ENCODE results near the gene WBP11. TPM values are rescaled to one million over a fixed set of nuclear protein-coding genes. Genes with fewer than 3 reads are reported as not detected.
A peak's percentile ranks its signal among the peaks of the same experiment; 100 is the strongest.

The WBP11 gene
- total RNA-seq, 1 donor from 2014 or later, result 117 TPM

- H3K9me3 Mint-ChIP-seq (ENCODE audit: low read depth), result no peaks in the 10 kb centered on the region
- H3K4me1 Mint-ChIP-seq (ENCODE audit: low read depth), result peaks cover 42% of the 10 kb centered on the region
- no peak for DNase-seq (ENCODE audit: low spot score, unreplicated experiment)
- H3K4me3 Mint-ChIP-seq (ENCODE audit: low read depth), result no peak overlapping the region
- H3K27ac Mint-ChIP-seq, result no peak overlapping the region
- no peak for TF ChIP-seq CTCF (IDR thresholded peaks at IDR 0.05; ENCODE audit: unreplicated experiment)
- no peaks in the 10 kb centered on the region for H3K27me3 Mint-ChIP-seq
- H3K36me3 Mint-ChIP-seq (ENCODE audit: insufficient read depth), result peaks cover under 1% of the 10 kb centered on the region
Measured at GRCh38 chr12:14779834-14780233, 23.4 kb downstream of the WBP11 start.

GRCh38 chr12:14777271-14777670, 26.0 kb downstream of the WBP11 start:
- Mint-ChIP-seq H3K4me1 (ENCODE audit: low read depth) (peaks cover 51% of the 10 kb centered on the region), H3K27ac (peak overlapping the region; percentile 57), H3K4me3 (ENCODE audit: low read depth) (peak overlapping the region; percentile 22), H3K27me3 (no peaks in the 10 kb centered on the region), H3K9me3 (ENCODE audit: low read depth) (no peaks in the 10 kb centered on the region), H3K36me3 (ENCODE audit: insufficient read depth) (no peaks in the 10 kb centered on the region)
- DNase-seq (ENCODE audit: low spot score, unreplicated experiment), result no peak
- no peak for TF ChIP-seq CTCF (IDR thresholded peaks at IDR 0.05; ENCODE audit: unreplicated experiment)

GRCh38 chr12:14776236-14776961, 26.9 kb downstream of the WBP11 start:
- H3K27ac Mint-ChIP-seq, result no peak overlapping the region
- no peaks in the 10 kb centered on the region for H3K9me3 Mint-ChIP-seq (ENCODE audit: low read depth)
- H3K4me3 Mint-ChIP-seq (ENCODE audit: low read depth), result peak overlapping the region; percentile 97
- H3K36me3 Mint-ChIP-seq (ENCODE audit: insufficient read depth), result peaks cover 1% of the 10 kb centered on the region
- DNase-seq (ENCODE audit: low spot score, unreplicated experiment), result no peak
- H3K4me1 Mint-ChIP-seq (ENCODE audit: low read depth), result peaks cover 58% of the 10 kb centered on the region
- H3K27me3 Mint-ChIP-seq, result no peaks in the 10 kb centered on the region
- TF ChIP-seq CTCF (IDR thresholded peaks at IDR 0.05; ENCODE audit: unreplicated experiment), result peak; percentile 28

GRCh38 chr12:14775636-14775980, 27.7 kb downstream of the WBP11 start:
- H3K27me3 Mint-ChIP-seq, result no peaks in the 10 kb centered on the region
- no peak for DNase-seq (ENCODE audit: low spot score, unreplicated experiment)
- peaks cover 58% of the 10 kb centered on the region for H3K4me1 Mint-ChIP-seq (ENCODE audit: low read depth)
- H3K36me3 Mint-ChIP-seq (ENCODE audit: insufficient read depth), result peaks cover 1% of the 10 kb centered on the region
- no peaks in the 10 kb centered on the region for H3K9me3 Mint-ChIP-seq (ENCODE audit: low read depth)
- H3K27ac Mint-ChIP-seq, result peak overlapping the region; percentile 98
- no peak for TF ChIP-seq CTCF (IDR thresholded peaks at IDR 0.05; ENCODE audit: unreplicated experiment)
- H3K4me3 Mint-ChIP-seq (ENCODE audit: low read depth), result peak overlapping the region; percentile 97

- TF ChIP-seq CTCF (IDR thresholded peaks at IDR 0.05; ENCODE audit: unreplicated experiment), result no peak
- peak; percentile 27 for DNase-seq (ENCODE audit: low spot score, unreplicated experiment)
- peak overlapping the region; percentile 98 for H3K27ac Mint-ChIP-seq
- peak overlapping the region; percentile 97 for H3K4me3 Mint-ChIP-seq (ENCODE audit: low read depth)
- peaks cover 1% of the 10 kb centered on the region for H3K36me3 Mint-ChIP-seq (ENCODE audit: insufficient read depth)
- peaks cover 53% of the 10 kb centered on the region for H3K4me1 Mint-ChIP-seq (ENCODE audit: low read depth)
- H3K27me3 Mint-ChIP-seq, result no peaks in the 10 kb centered on the region
- no peaks in the 10 kb centered on the region for H3K9me3 Mint-ChIP-seq (ENCODE audit: low read depth)
Measured at GRCh38 chr12:14774906-14775635, 28.2 kb downstream of the WBP11 start.
